ENCODE data around the gene THAP8. TPM values are rescaled to one million over a fixed set of nuclear protein-coding genes. Genes with fewer than 3 reads are reported as not detected.

THAP8 gene
- total and polyA plus RNA-seq, 10 of the 15 experiments (the other 5 are each of a cell fraction or from before 2014, with no cell fraction given): 0.24 to 4.4 (median 2.6) TPM

DNA sequence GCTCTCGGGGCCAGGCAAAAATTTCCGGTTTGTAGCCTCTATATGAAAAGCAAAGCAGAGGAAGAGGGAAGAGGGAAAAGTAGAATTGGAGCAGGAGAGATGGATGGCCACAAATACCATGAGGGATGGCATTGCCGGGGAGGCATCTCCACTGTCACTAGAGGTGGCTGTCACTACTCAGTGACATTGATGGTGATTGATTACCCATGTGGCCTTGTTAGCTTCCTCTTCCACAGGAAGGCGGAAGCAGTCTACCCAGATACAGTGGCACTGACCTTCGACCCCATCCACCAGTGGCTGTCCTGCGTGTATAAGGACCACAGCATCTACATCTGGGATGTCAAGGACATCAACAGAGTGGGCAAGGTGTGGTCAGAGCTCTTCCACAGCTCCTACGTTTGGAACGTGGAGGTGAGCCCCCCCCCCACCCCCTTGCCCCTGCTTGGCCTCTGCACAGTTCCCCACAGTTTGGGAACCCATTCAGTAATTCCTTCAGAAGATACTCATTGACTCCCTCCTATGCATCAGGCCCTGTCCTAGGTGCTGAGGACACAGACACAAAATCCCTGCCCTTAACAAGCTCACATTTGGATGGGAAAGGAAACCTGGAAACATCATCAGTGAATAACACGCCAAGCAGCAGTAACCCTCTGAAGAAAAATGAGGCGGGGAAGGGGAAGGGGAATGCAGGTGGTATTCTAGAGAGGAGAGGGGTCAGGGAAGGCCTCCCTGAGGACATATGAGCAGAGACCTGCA, 19.2 kb upstream of the THAP8 start:
- in situ Hi-C loops (cut with MboI): no loop called here
- no peak for FAIRE-seq

More for the DNA sequence above, 19.2 kb upstream of the THAP8 start:
- Histone ChIP-seq H3K4me2 (ENCODE audit: control insufficient read depth, insufficient read depth) (no peak overlapping the region), H3K79me2 (ENCODE audit: control insufficient read depth, insufficient read depth, low read length) (no peaks in the 10 kb centered on the region), H3K36me3 (ENCODE audit: control insufficient read depth in 2 of 2, insufficient read depth in 2 of 2, low read length in 1 of 2) (peaks cover 6 to 11% of the 10 kb centered on the region in 2 experiments; a peak in 3 of 4 replicates), H3K27me3 (replicated peaks in 1 of 2; ENCODE audit: control insufficient read depth in 2 of 2, insufficient read depth in 2 of 2, low read length in 1 of 2) (no peaks in the 10 kb centered on the region), H3K27ac (ENCODE audit: control insufficient read depth, insufficient read depth) (no peak overlapping the region), H3K4me3 (no peak overlapping the region), H2AFZ (ENCODE audit: control insufficient read depth, low read depth, low read length) (no peak overlapping the region), H3K4me1 (ENCODE audit: control insufficient read depth, insufficient read depth, low read length) (no peaks in the 10 kb centered on the region), H4K20me1 (ENCODE audit: control insufficient read depth, insufficient read depth) (no peaks in the 10 kb centered on the region), H3K9me3 (replicated peaks; ENCODE audit: control insufficient read depth, insufficient read depth, low read length) (no peaks in the 10 kb centered on the region), H3K9ac (ENCODE audit: control insufficient read depth, insufficient read depth, low read length) (no peak overlapping the region)
- WGBS (ENCODE audit: insufficient coverage, insufficient replicate concordance, low lambda C conversion rate, missing lambda C conversion rate): 87% methylated on average over 10 of the region's 10 CpGs
- no peak for DNase-seq (ENCODE audit: low read depth, low spot score)
- ChIA-PET RAD21 (ENCODE audit: unreplicated experiment) (no interaction called here), CTCF (no interaction called here), SMC1A (ENCODE audit: uncharacterized antibody, unreplicated experiment) (interaction anchor here (0.8 kb wide), 1 partner anchor 61 kb away, joined by 3 read pairs; no protein-coding TSS in a partner anchor), POLR2A (interaction anchor here (0.7 kb wide), 1 partner anchor 13 kb away, joined by 3 read pairs; no protein-coding TSS in a partner anchor)
- ATAC-seq: no peak
- TF ChIP-seq, protein P1, sequence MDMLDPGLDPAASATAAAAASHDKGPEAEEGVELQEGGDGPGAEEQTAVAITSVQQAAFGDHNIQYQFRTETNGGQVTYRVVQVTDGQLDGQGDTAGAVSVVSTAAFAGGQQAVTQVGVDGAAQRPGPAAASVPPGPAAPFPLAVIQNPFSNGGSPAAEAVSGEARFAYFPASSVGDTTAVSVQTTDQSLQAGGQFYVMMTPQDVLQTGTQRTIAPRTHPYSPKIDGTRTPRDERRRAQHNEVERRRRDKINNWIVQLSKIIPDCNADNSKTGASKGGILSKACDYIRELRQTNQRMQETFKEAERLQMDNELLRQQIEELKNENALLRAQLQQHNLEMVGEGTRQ (IDR thresholded peaks at IDR 0.05; ENCODE audit: borderline replicate concordance, low read depth, low read length): no peak
- TF ChIP-seq, protein P2, sequence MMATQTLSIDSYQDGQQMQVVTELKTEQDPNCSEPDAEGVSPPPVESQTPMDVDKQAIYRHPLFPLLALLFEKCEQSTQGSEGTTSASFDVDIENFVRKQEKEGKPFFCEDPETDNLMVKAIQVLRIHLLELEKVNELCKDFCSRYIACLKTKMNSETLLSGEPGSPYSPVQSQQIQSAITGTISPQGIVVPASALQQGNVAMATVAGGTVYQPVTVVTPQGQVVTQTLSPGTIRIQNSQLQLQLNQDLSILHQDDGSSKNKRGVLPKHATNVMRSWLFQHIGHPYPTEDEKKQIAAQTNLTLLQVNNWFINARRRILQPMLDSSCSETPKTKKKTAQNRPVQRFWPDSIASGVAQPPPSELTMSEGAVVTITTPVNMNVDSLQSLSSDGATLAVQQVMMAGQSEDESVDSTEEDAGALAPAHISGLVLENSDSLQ (IDR thresholded peaks at IDR 0.05): peak; percentile 21; the same call in 1 of the 2 replicates
- TF ChIP-seq, protein P3, sequence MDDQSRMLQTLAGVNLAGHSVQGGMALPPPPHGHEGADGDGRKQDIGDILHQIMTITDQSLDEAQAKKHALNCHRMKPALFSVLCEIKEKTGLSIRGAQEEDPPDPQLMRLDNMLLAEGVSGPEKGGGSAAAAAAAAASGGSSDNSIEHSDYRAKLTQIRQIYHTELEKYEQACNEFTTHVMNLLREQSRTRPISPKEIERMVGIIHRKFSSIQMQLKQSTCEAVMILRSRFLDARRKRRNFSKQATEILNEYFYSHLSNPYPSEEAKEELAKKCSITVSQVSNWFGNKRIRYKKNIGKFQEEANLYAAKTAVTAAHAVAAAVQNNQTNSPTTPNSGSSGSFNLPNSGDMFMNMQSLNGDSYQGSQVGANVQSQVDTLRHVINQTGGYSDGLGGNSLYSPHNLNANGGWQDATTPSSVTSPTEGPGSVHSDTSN (IDR thresholded peaks at IDR 0.05; ENCODE audit: insufficient replicate concordance, low read depth, low read length): peak; percentile 44
- intact Hi-C loops (cut with micrococcal nuclease; ENCODE audit: unreplicated experiment): no loop called here
- BruUV-seq (replicated peaks): no TSS peak
